Upper lobe of left lung (tissue), 4 donors: ENCODE data around the gene CLEC7A.

ENCODE experiments used
- EP300 ChIP-seq, 4 donors: sonication (generic); formaldehyde crosslinking; IDR thresholded peaks; one replicate each; pipeline ENCODE4 v1.5.1; 2017; ENCODE audit warnings: antibody characterized with exemption in 4 of 4, control low read depth in 2 of 4
- POLR2A ChIP-seq, 4 donors: fragments of 450-650 bp; IDR thresholded peaks; one replicate each; pipeline ENCODE4 v1.5.1; 2016 to 2017; ENCODE audit warnings: antibody characterized with exemption in 4 of 4, mild to moderate bottlenecking in 2 of 4
- TF ChIP-seq, protein P1 (sequence below), 6 experiments: fragments of 450-650 bp in 4 of 6; fragments of 200-600 bp in 2 of 6; sonication (generic) in 2 of 6; IDR thresholded peaks; one replicate each; pipeline ENCODE4 v1.5.1; 2016 to 2019; ENCODE audit warnings: antibody characterized with exemption in 6 of 6

DNA sequence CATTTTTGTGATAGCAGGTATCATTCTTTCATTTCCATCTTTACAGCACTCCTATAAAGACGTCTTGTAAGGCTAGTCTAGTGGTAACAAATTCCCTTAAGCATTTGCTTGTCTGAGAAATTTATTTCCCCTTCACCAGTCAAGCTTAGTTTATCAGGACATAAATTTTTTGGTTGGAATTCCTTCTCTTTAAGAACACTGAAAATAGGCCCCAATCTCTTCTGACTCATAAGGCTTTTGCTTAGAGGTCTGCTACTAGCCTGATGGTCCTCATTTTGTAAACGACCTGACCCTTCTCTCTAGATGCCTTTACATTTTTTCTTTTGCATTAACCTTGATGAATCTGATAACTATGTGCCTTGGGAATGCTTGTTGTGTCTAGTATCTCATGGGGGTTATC, 21.6 kb upstream of the CLEC7A start:
- TF ChIP-seq, protein P1, sequence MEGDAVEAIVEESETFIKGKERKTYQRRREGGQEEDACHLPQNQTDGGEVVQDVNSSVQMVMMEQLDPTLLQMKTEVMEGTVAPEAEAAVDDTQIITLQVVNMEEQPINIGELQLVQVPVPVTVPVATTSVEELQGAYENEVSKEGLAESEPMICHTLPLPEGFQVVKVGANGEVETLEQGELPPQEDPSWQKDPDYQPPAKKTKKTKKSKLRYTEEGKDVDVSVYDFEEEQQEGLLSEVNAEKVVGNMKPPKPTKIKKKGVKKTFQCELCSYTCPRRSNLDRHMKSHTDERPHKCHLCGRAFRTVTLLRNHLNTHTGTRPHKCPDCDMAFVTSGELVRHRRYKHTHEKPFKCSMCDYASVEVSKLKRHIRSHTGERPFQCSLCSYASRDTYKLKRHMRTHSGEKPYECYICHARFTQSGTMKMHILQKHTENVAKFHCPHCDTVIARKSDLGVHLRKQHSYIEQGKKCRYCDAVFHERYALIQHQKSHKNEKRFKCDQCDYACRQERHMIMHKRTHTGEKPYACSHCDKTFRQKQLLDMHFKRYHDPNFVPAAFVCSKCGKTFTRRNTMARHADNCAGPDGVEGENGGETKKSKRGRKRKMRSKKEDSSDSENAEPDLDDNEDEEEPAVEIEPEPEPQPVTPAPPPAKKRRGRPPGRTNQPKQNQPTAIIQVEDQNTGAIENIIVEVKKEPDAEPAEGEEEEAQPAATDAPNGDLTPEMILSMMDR (IDR thresholded peaks at IDR 0.05) = no peak
- TF ChIP-seq POLR2A (IDR thresholded peaks at IDR 0.05) = no peak
- TF ChIP-seq EP300 (IDR thresholded peaks at IDR 0.05) = no peak
